GM12874 (cell line): ENCODE data around the gene ZFYVE9.

Experiments
- TF ChIP-seq, protein P1 (sequence below): IDR thresholded peaks from 2 replicates; pipeline ENCODE4 v1.5.1; 2011; ENCODE audit warnings: low read depth, mild to moderate bottlenecking, control low read depth, low read length, moderate library complexity; ENCODE audit not compliant: insufficient read depth

The ZFYVE9 gene

DNA sequence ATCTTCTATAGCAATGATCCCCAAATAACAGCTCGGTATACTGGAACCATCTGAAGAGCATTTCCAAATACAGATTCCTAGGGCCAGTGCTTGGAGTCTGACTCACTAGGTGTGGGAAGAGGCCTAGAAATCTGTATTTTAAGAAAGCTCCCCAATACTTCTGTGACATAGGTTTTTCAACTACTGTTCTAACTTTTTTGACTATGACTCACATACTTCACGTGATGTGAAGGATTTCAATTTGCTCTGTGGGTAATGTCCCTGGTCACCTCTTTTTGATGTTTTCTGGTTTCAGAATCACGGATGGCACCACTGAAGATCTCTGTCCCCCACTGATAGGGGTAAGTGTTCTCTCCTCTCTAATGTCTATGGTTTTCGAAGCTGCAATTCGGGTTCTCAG, 251.3 kb downstream of the ZFYVE9 start:
- TF ChIP-seq, protein P1, sequence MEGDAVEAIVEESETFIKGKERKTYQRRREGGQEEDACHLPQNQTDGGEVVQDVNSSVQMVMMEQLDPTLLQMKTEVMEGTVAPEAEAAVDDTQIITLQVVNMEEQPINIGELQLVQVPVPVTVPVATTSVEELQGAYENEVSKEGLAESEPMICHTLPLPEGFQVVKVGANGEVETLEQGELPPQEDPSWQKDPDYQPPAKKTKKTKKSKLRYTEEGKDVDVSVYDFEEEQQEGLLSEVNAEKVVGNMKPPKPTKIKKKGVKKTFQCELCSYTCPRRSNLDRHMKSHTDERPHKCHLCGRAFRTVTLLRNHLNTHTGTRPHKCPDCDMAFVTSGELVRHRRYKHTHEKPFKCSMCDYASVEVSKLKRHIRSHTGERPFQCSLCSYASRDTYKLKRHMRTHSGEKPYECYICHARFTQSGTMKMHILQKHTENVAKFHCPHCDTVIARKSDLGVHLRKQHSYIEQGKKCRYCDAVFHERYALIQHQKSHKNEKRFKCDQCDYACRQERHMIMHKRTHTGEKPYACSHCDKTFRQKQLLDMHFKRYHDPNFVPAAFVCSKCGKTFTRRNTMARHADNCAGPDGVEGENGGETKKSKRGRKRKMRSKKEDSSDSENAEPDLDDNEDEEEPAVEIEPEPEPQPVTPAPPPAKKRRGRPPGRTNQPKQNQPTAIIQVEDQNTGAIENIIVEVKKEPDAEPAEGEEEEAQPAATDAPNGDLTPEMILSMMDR, result no peak
